ENCODE results near the gene ADCY2. TPM values are rescaled to one million over a fixed set of nuclear protein-coding genes. Genes with fewer than 3 reads are reported as not detected.

The ADCY2 gene
- total RNA-seq, 1 experiment from 2014 or later = not detected

- no TSS peak for BruUV-seq (replicated peaks)
- H3K27me3 ChIP-seq (replicated peaks; ENCODE audit: control insufficient read depth, insufficient read depth, low read length) = no peaks in the 10 kb centered on the region; the same call in 1 of the 2 replicates
- no peak for DNase-seq
- peaks cover 10% of the 10 kb centered on the region for H3K27me3 Mint-ChIP-seq (ENCODE audit: insufficient read depth, unreplicated experiment)
- H3K4me1 Mint-ChIP-seq (ENCODE audit: low read depth, unreplicated experiment) = no peaks in the 10 kb centered on the region
- H3K36me3 Mint-ChIP-seq (ENCODE audit: insufficient read depth, unreplicated experiment) = no peaks in the 10 kb centered on the region
- H3K4me1 ChIP-seq = no peaks in the 10 kb centered on the region
- intact Hi-C loops (cut with micrococcal nuclease; ENCODE audit: unreplicated experiment) = no loop called here
- no peak overlapping the region for H3K4me3 Mint-ChIP-seq (ENCODE audit: unreplicated experiment)
- H3K9me3 ChIP-seq = no peaks in the 10 kb centered on the region
- H3K4me3 ChIP-seq (ENCODE audit: low read depth, low read length) = no peak overlapping the region
- no peaks in the 10 kb centered on the region for H3K36me3 ChIP-seq (ENCODE audit: control insufficient read depth, insufficient read depth, low read length)
- POLR2A ChIA-PET = no interaction called here
- no peak overlapping the region for H3K27ac Mint-ChIP-seq (ENCODE audit: unreplicated experiment)
- TF ChIP-seq CTCF (IDR thresholded peaks at IDR 0.05; ENCODE audit: insufficient read depth in 1 of 2, low read depth in 1 of 2, low read length in 1 of 2, severe bottlenecking in 1 of 2, unreplicated experiment in 1 of 2) = no peak
- CTCF ChIA-PET = no interaction called here
- H3K9me3 Mint-ChIP-seq (ENCODE audit: unreplicated experiment) = no peaks in the 10 kb centered on the region
Measured at GRCh38 chr5:7728076-7728475, 332.1 kb downstream of the ADCY2 start.

- no peak for DNase-seq
- H3K36me3 Mint-ChIP-seq (ENCODE audit: insufficient read depth, unreplicated experiment) = no peaks in the 10 kb centered on the region
- CTCF ChIA-PET = interaction anchor here (0.6 kb wide), 1 partner anchor 14 kb away, joined by 3 read pairs; no protein-coding TSS in a partner anchor
- POLR2A ChIA-PET = no interaction called here
- no peak for TF ChIP-seq CTCF (IDR thresholded peaks at IDR 0.05; ENCODE audit: insufficient read depth in 1 of 2, low read depth in 1 of 2, low read length in 1 of 2, severe bottlenecking in 1 of 2, unreplicated experiment in 1 of 2)
- no peak overlapping the region for H3K27ac Mint-ChIP-seq (ENCODE audit: unreplicated experiment)
- H3K27me3 ChIP-seq (replicated peaks; ENCODE audit: control insufficient read depth, insufficient read depth, low read length) = no peaks in the 10 kb centered on the region
- BruUV-seq (replicated peaks) = no TSS peak
- peaks cover 5% of the 10 kb centered on the region for H3K27me3 Mint-ChIP-seq (ENCODE audit: insufficient read depth, unreplicated experiment)
- H3K4me3 Mint-ChIP-seq (ENCODE audit: unreplicated experiment) = no peak overlapping the region
- H3K4me1 ChIP-seq = no peaks in the 10 kb centered on the region
- no peaks in the 10 kb centered on the region for H3K36me3 ChIP-seq (ENCODE audit: control insufficient read depth, insufficient read depth, low read length)
- H3K9me3 Mint-ChIP-seq (ENCODE audit: unreplicated experiment) = no peaks in the 10 kb centered on the region
- H3K9me3 ChIP-seq = no peaks in the 10 kb centered on the region
- intact Hi-C loops (cut with micrococcal nuclease; ENCODE audit: unreplicated experiment) = loop anchor here (10.0 kb wide), 2 partner anchors 117 to 347 kb away; partner anchors contain the start of gene ADCY2
- no peak overlapping the region for H3K4me3 ChIP-seq (ENCODE audit: low read depth, low read length)
- no peaks in the 10 kb centered on the region for H3K4me1 Mint-ChIP-seq (ENCODE audit: low read depth, unreplicated experiment)
Measured at GRCh38 chr5:7741415-7742065, 345.6 kb downstream of the ADCY2 start.

GRCh38 chr5:7742241-7742656 lies 346.3 kb downstream of the ADCY2 start:
- H3K4me1 ChIP-seq = no peaks in the 10 kb centered on the region
- H3K27ac Mint-ChIP-seq (ENCODE audit: unreplicated experiment) = no peak overlapping the region
- CTCF ChIA-PET = interaction anchor here (0.6 kb wide), 1 partner anchor 13 kb away, joined by 3 read pairs; no protein-coding TSS in a partner anchor
- no peak for DNase-seq
- no peaks in the 10 kb centered on the region for H3K36me3 ChIP-seq (ENCODE audit: control insufficient read depth, insufficient read depth, low read length)
- no peak overlapping the region for H3K4me3 Mint-ChIP-seq (ENCODE audit: unreplicated experiment)
- POLR2A ChIA-PET = no interaction called here
- TF ChIP-seq CTCF (IDR thresholded peaks at IDR 0.05; ENCODE audit: insufficient read depth in 1 of 2, low read depth in 1 of 2, low read length in 1 of 2, severe bottlenecking in 1 of 2, unreplicated experiment in 1 of 2) = no peak
- H3K4me1 Mint-ChIP-seq (ENCODE audit: low read depth, unreplicated experiment) = no peaks in the 10 kb centered on the region
- no peaks in the 10 kb centered on the region for H3K9me3 Mint-ChIP-seq (ENCODE audit: unreplicated experiment)
- no peaks in the 10 kb centered on the region for H3K9me3 ChIP-seq
- no peaks in the 10 kb centered on the region for H3K36me3 Mint-ChIP-seq (ENCODE audit: insufficient read depth, unreplicated experiment)
- no peak overlapping the region for H3K4me3 ChIP-seq (ENCODE audit: low read depth, low read length)
- no peaks in the 10 kb centered on the region for H3K27me3 ChIP-seq (replicated peaks; ENCODE audit: control insufficient read depth, insufficient read depth, low read length)
- intact Hi-C loops (cut with micrococcal nuclease; ENCODE audit: unreplicated experiment) = loop anchor here (10.0 kb wide), 2 partner anchors 117 to 347 kb away; partner anchors contain the start of gene ADCY2
- H3K27me3 Mint-ChIP-seq (ENCODE audit: insufficient read depth, unreplicated experiment) = peaks cover 8% of the 10 kb centered on the region
- no TSS peak for BruUV-seq (replicated peaks)

Data from Caco-2 (cell line).